GM12892 (cell line): ENCODE data around the gene TTC31.

Experiments used
- DNase-seq: peaks from one replicate; pipeline ENCODE4 v3.0.0; 2011; ENCODE audit not compliant: insufficient read length
- FAIRE-seq: peaks from 2 replicates; lab custom pipeline; 2011; peaks lifted over from hg19 to GRCh38; lab: Jason Lieb, UNC
- POLR2A ChIP-seq: IDR thresholded peaks from 2 replicates; pipeline ENCODE4 v1.6.1; 2011; ENCODE audit warnings: low read depth, low read length, control low read depth
- POLR2AphosphoS5 ChIP-seq: IDR thresholded peaks from 2 replicates; pipeline ENCODE4 v1.6.1; 2011; ENCODE audit warnings: low read depth, low read length, control low read depth
- TAF1 ChIP-seq: IDR thresholded peaks from 2 replicates; pipeline ENCODE4 v1.6.1; 2011; ENCODE audit warnings: low read depth, mild to moderate bottlenecking, control low read depth, low read length, borderline replicate concordance

Gene TTC31

DNA sequence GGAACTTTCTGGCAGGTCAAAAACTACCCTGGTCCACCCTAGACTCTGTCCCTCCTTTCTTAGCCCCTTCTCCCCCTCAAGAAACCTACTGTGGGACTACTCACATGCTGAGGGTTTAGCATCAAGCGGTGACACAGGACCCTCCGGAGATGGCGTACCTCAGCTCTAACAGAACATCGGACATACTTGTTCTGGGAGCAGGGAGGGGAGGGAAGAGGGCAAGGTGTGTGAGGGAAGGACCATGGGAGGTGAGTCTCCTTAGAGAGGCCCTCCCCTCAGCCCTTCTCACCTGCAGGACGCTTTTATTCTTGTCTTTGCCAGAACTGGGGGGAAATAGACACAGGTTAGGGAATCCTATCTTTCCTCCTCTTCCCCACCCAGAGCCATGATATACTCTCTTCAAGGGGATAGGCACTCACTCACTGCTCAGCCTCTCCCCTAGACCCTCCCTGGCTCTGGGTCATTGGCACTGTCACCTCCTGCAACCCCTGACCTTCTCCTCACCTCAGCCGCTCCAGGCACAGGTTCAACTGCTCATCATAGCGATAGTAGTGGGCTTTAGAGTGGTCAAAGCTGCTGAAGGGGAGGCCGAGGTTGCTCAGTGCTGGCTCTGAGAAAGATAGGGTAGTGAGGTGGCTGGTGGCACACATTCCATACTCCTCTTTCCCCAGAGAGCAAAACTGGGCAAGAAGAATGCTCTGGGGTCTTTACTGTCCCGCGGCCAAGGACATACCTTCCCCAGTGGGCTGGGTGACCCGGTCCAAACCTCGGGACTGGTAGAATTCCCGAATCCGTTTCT is 22.8 kb downstream of the TTC31 start:
- TF ChIP-seq POLR2AphosphoS5 (no peak), POLR2A (no peak), TAF1 (no peak)
- no peak for FAIRE-seq
- no peak for DNase-seq

DNA sequence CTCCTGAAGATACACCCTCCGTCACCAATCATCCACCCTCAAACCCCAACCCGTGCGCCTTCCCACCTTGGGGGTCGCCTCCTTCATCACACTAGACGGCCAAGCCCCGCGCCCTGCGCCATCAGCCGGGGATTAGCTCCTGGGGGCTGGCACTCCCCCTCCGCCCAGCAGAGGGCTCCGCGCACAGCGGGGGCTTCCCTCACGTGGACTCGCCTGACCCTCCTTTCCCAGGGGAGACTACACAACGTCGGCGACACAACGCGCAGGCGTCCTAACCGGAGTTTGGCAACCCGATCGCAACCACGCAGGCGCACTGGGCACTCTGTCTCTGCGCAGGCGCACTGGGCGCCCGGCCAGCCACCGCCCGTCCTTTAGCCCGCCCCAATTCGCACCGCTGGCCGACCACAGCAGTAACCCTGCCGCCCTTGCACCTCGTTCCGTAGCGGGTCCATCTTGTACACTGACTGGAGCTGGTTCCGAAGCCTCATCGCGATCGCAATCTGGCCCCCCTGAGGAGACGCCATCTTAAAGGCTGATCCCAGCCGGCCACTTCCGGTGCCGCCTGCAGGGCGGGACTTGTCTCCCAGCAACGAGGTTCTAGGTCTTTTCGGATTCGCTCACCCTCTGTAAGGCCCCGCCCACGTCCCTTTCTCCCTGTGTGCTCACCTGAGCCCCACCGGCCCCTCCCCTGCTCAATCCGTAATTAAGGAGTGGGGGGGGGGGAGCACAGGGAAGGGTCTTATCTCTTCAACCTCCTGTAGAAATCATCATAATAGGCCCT is 24.5 kb downstream of the TTC31 start, which contains the start of gene PCGF1:
TSS of gene PCGF1 (minus strand) at position 551 of the 781 bp plus-strand sequence. CDS start at position 524, 27 bp downstream.
- TF ChIP-seq POLR2A (peak; percentile 87), POLR2AphosphoS5 (peak; percentile 85), TAF1 (peak; percentile 83)
- peak; percentile 93 for DNase-seq
- FAIRE-seq = peak; percentile 99

DNA sequence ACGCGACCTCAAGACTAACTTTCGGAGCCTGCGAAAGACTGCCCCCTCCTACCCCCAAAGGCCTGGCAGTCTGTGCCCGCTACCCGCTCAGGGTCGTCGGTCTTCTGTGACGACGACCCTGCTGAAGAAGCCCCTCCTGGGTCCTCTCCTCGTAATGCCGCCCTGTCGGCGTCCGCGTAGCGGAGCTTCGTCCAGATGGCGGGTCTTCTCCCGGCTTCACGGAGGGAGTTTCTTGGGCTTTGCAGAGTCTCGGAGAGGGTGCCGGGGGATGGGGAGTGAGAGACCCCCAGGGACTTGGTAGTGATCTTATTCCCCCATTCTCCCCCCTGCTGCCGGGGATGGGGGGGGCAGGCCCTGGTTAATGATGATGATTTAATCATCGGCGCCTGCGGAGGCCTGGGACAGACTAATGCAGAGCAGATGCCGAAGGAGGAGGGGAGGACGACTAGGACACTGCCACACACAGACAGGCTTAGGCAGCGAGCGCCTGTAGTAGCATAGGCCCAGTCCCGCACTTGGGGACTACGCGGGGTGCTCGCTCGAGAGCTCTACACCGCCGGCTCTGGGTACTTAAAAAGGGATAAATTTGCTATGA is 25.1 kb downstream of the TTC31 start:
- DNase-seq (no peak), FAIRE-seq (no peak)
- TF ChIP-seq POLR2A (no peak), TAF1 (no peak), POLR2AphosphoS5 (no peak)

DNA sequence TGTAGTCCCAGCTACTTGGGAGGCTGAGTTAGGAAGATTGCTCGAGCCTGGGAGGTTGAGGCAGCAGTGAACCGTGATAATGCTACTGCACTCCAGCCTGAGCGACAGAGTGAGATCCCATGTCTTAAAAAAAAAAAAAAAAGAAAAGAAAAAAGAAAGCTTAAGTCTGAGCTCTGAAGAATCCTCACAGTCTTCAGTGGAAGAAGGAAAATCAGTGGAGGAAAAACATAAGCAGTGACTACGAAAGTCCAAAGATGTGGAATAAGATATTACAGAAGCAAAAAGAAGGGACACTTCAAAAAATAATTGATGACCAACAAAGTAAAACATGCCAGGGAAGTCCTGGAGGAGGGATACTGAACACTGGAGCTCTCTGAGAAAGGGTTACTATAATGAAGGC is 27.4 kb downstream of the TTC31 start:
- no peak for TF ChIP-seq POLR2A
- TF ChIP-seq POLR2AphosphoS5 = no peak
- no peak for TF ChIP-seq TAF1
- FAIRE-seq (no peak), DNase-seq (no peak)

DNA sequence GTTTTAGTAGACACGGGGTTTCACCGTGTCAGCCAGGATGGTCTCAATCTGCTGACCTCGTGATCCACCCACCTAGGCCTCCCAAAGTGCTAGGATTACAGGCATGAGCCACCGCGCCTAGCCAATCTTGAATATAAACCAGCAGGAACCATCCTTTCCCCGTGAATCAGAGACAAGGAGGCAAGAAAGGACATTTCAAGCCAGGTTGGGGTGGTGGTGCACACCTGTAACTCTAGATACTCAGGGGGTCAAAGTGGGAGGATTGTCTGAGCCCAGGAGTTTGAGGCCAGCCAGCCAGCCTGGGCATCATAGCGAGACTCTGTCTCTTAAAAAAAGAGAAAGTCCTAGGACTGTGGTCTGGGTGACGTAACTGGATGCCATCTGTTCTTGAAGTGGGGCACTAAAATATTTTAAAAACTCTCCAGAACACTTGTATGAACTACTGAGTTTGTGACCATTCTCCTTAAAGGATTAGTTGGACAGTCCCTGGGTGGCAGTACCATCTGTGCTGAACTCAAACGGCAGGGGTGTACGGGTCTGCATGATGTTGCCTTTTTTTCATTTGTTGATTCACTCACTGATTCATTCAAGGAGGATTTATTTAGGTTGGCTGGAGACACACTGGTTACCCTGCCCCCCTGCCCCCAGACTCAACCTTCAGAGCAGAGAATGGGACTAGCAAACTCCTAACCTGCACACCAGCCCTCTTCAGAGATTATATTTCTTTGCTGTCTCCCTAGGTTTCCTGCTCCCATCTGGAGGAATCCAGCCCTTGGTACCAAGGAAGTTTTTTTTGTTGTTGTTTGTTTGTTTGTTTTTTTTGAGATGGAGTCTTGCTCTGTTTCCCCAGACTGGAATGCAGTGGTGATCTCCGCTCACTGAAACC is 28.5 kb downstream of the TTC31 start:
- DNase-seq = no peak
- TF ChIP-seq TAF1 (no peak), POLR2A (no peak)
- FAIRE-seq = no peak

DNA sequence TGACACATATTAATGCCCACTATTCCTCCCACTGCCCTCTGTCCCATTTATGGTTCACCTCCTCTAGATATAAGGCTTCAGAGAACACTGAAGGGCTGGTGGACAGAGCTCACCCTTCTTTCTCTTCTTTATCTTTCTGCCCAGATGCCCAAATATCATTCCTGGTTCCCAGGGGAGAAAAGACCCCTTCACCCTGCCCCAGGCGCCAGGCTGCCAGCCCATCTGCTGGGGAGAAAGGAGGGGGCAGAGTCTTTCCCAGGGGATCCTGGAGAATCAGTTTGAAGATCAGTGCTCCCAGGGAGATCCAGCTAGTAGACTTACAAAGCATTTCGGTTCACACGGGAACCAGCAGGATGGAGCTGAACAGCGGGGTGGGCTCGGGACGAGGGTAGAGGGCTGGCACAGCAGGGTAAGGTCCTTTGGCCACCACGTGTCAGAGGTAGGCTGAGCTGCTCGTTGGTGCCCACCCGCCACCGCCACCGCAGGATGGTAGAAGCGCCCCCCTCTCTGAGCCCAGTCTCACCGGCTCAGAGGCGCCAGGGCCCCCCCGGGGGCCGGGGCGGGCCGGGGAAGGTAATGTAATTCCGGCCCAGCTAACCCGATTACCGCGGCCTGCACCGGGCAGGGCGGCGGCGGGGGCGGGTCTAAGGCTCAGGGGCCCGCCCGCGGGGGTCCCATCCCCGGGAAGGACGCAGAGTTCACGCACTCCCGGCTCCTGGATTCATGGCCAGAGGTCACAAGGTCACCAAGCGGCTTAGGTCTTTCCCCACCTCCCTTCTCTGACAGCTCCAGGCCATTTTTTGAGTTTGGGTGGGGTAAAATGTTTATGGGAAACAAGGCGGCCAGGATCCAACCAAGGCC is 30.1 kb downstream of the TTC31 start:
- DNase-seq = no peak
- TF ChIP-seq POLR2AphosphoS5 (no peak), TAF1 (no peak), POLR2A (no peak)
- no peak for FAIRE-seq

DNA sequence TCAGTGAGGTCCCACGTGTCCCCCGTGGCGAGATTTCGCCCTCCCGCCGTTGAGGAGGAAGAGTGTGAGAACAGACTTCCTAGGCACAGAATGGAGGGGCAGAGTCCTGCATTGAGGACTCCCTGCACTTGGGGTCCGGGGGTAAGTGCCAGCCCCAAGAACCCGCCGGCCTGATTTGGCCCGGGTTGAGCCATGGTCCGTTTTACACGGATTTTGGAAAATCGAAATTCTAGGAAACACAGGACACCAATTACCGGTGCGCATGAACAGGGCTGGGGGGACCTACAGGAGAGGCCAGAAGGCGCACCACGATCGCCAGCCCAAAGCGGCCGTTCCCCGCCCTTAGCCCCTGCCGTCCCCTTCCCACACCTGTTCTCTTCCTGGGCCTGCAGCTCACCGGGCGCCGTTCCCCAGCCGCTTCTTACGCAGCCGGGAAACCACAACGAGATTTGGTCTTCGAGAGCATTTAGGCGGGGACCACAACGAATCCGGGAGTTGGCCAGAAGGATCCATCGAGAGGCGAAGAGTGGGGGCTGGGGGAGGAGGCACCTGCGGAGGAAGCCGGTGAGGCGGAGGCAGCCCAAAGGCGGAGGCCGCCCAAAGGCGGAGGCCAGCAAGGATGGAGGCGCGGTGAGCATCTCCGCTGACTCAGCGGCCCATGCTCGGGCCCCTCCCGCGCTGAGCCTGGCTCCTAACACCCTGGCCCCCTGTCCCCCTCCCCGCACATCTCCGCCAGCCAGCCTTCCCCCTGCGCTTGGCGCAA is 30.9 kb downstream of the TTC31 start:
- DNase-seq (no peak), FAIRE-seq (peak; percentile 69)
- TF ChIP-seq POLR2A (no peak), TAF1 (no peak), POLR2AphosphoS5 (no peak)

DNA sequence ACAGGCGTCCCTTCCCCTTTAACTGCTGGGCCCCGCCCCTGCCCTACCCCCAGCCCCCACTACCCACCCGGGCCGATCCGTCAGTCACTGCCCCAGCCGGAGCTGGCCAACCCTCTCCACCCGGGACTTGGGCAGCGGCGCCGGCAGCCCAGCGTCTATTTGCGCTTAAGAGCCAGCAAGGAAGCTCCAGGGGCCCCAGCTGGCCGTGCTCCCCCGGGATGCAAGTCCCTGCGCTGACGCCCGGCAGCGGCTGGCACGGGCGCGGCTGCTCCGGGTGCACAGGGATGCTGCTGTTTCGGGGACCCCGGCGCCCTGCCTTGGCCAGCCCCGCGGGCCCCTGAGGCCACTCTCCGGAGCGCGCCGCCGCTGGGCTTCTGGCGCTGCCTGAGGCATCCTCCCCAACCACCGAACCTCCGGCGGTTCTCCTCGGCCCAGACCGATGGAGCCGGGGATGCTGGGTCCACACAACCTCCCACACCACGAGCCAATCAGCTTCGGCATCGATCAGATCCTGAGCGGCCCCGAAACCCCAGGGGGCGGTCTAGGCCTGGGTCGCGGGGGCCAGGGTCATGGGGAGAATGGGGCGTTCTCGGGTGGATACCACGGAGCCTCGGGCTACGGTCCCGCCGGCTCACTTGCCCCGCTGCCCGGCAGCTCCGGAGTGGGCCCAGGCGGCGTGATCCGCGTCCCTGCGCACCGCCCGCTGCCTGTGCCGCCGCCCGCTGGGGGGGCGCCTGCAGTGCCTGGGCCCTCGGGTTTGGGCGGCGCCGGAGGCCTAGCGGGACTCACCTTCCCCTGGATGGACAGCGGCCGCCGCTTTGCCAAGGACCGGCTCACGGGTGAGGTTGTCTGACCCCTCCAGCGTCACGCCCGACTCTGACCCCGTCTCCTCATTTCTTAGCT is 31.7 kb downstream of the TTC31 start, which contains the start of gene TLX2:
TSS of gene TLX2 (plus strand) at position 83 of the 903 bp plus-strand sequence. CDS start at position 440, 357 bp downstream.
- DNase-seq (no peak), FAIRE-seq (no peak)
- TF ChIP-seq POLR2AphosphoS5 = no peak
- no peak for TF ChIP-seq TAF1
- no peak for TF ChIP-seq POLR2A

DNA sequence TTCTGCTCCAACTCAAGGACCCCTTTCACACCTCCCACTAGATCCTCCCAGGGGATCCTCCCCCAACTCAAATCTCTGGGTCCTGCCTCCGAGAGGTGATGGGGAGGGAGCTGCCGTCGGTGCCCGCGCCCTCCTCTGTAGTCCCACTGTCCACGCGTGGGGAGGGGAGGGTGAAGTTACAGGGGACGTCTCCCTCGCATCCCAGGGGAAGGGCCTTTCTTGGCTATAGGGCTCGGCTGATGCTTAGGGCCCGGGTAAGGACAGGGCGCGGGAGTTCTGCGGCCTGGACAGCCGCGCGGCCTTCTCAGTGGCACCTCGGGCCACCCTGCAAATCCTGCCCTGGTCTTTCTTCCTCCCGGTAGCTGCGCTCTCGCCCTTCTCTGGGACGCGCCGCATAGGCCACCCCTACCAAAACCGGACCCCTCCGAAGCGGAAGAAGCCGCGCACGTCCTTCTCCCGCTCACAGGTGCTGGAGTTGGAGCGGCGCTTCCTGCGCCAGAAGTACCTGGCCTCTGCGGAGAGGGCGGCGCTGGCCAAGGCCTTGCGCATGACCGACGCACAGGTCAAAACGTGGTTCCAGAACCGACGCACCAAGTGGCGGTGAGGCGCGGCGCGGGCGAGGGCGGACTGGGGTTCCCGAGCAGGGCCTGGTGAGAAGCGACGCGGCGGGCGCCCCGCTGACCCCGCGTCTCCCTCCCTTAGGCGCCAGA is 32.5 kb downstream of the TTC31 start:
- no peak for FAIRE-seq
- DNase-seq = no peak
- no peak for TF ChIP-seq TAF1
- no peak for TF ChIP-seq POLR2A
- TF ChIP-seq POLR2AphosphoS5 = no peak
